ENCODE results near the gene STK32B. TPM values are rescaled to one million over a fixed set of nuclear protein-coding genes. Genes with fewer than 3 reads are reported as not detected.

STK32B gene
- total RNA-seq, 6 donors from 2014 or later = 0.22 to 3.4 (median 1.0) TPM

GRCh38 chr4:5209862-5210261 is 158.6 kb downstream of the STK32B start:
- no peaks in the 10 kb centered on the region for H3K4me1 ChIP-seq
- no peaks in the 10 kb centered on the region for H3K36me3 ChIP-seq
- H3K4me3 ChIP-seq = no peak overlapping the region
- no peaks in the 10 kb centered on the region for H3K9me3 ChIP-seq
- TF ChIP-seq EP300 (IDR thresholded peaks at IDR 0.05) (no peak), POLR2AphosphoS5 (IDR thresholded peaks at IDR 0.05) (no peak), CTCF (IDR thresholded peaks at IDR 0.05) (no peak), POLR2A (IDR thresholded peaks at IDR 0.05) (no peak)
- no peak overlapping the region for H3K27ac ChIP-seq
- DNase-seq (no peak), ATAC-seq (ENCODE audit: low FRiP score in 2 of 2) (no peak)
- no peaks in the 10 kb centered on the region for H3K27me3 ChIP-seq
- WGBS, 2 donors = 85 to 100% methylated on average over 1 of the region's 1 CpG

- 73 to 80% methylated on average over 3 of the region's 3 CpGs for WGBS, 2 donors
- no peak overlapping the region for H3K4me3 ChIP-seq
- H3K9me3 ChIP-seq = no peaks in the 10 kb centered on the region
- no peak for DNase-seq
- H3K36me3 ChIP-seq = no peaks in the 10 kb centered on the region
- H3K27me3 ChIP-seq = no peaks in the 10 kb centered on the region
- no peaks in the 10 kb centered on the region for H3K4me1 ChIP-seq
- TF ChIP-seq POLR2AphosphoS5 (IDR thresholded peaks at IDR 0.05) = no peak
- TF ChIP-seq POLR2A (IDR thresholded peaks at IDR 0.05) = no peak
- no peak for TF ChIP-seq EP300 (IDR thresholded peaks at IDR 0.05)
- no peak for TF ChIP-seq CTCF (IDR thresholded peaks at IDR 0.05)
- H3K27ac ChIP-seq = no peak overlapping the region
- ATAC-seq (ENCODE audit: low FRiP score in 2 of 2) = no peak
Measured at GRCh38 chr4:5211282-5211839, 160.1 kb downstream of the STK32B start.

- TF ChIP-seq POLR2AphosphoS5 (IDR thresholded peaks at IDR 0.05) (no peak), POLR2A (IDR thresholded peaks at IDR 0.05) (no peak), CTCF (IDR thresholded peaks at IDR 0.05) (no peak), EP300 (IDR thresholded peaks at IDR 0.05) (no peak)
- H3K27ac ChIP-seq = no peak overlapping the region
- no peaks in the 10 kb centered on the region for H3K9me3 ChIP-seq
- no peak for DNase-seq
- no peak overlapping the region for H3K4me3 ChIP-seq
- no peaks in the 10 kb centered on the region for H3K27me3 ChIP-seq
- ATAC-seq (ENCODE audit: low FRiP score in 2 of 2) = no peak
- no peaks in the 10 kb centered on the region for H3K36me3 ChIP-seq
- H3K4me1 ChIP-seq = no peaks in the 10 kb centered on the region
- 69% methylated on average over 14 of the region's 14 CpGs for WGBS, 2 donors
Measured at GRCh38 chr4:5212255-5213013, 161.2 kb downstream of the STK32B start.

GRCh38 chr4:5213087-5213595 is 161.9 kb downstream of the STK32B start:
- WGBS, 2 donors = 77% methylated on average over 4 of the region's 4 CpGs
- no peaks in the 10 kb centered on the region for H3K9me3 ChIP-seq
- H3K36me3 ChIP-seq = no peaks in the 10 kb centered on the region
- no peak for DNase-seq
- TF ChIP-seq EP300 (IDR thresholded peaks at IDR 0.05) (no peak), CTCF (IDR thresholded peaks at IDR 0.05) (no peak), POLR2AphosphoS5 (IDR thresholded peaks at IDR 0.05) (no peak), POLR2A (IDR thresholded peaks at IDR 0.05) (no peak)
- no peaks in the 10 kb centered on the region for H3K4me1 ChIP-seq
- no peaks in the 10 kb centered on the region for H3K27me3 ChIP-seq
- no peak overlapping the region for H3K27ac ChIP-seq
- ATAC-seq (ENCODE audit: low FRiP score in 2 of 2) = no peak
- H3K4me3 ChIP-seq = no peak overlapping the region

Data from upper lobe of left lung (tissue), 6 donors.